Measurements from ENCODE around the gene TRIB2.

TRIB2 gene

GRCh38 chr2:12700989-12701388, 15.7 kb upstream of the TRIB2 start:
- DNase-seq: no peak

GRCh38 chr2:12701786-12702167, 15.0 kb upstream of the TRIB2 start:
- DNase-seq: peak; percentile 21

DNA sequence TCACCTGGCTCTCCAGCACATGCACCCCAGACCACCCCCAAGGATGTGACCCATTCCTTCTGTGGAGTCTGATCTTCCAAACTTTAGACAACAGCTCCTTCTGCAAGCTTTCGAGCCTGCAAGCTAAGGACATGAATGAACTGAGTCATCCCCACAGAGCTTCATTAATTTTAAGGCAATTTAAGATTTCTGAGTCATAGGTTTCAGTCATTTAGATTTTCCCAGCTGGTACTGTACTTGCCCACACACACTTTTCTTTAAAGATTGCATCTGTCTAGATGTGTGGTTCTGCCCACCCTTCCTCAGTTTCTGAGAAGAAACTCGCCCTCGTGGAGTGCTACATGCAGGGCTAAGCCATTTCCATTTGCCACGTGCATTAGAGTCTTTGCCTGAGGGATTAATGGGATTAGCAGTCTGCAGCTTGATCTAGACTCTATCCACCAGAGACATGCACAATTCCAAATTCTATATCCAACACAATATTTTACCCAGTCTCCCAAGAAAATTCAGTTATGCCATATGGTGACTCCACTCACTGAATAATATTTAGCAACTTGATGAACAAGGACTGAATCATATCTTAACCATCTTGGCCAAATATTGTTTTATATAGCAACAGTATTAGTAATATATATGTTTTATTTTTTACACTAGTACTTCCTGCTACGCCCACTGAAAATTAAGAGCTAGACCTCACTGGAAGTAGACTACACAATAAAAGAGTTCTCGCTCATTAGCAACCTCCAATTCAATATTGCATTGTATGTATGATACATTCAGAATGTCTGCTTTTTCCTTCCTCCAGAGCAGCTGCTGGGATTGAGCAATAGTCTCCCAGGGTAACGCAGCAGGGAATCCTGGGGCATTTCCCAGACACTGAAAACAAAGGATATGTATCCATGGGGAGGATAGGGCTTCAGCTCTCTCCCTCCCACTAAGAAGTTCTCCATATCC, 14.3 kb upstream of the TRIB2 start:
- DNase-seq: peak; percentile 48

GRCh38 chr2:12704378-12704777, 12.4 kb upstream of the TRIB2 start:
- DNase-seq: no peak

DNA sequence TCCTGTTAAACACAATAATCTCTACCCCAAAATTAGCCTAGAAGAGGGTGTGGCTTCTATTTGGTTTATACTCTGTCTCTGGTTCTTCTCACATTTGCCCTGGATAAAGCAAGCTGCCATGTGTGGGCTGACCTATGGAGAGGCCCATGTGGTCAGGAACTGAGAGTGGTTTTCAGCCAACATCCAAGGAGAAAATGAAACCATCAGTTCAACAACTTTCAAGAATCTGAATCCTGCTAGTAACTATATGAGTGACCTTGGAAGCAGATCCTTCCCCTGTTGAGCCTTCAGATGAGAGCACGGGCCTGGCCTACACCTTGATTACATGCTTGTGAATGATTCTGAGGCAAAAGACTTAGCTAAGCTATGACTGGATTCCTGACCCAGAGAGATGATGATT, 11.5 kb upstream of the TRIB2 start:
- DNase-seq: no peak

DNA sequence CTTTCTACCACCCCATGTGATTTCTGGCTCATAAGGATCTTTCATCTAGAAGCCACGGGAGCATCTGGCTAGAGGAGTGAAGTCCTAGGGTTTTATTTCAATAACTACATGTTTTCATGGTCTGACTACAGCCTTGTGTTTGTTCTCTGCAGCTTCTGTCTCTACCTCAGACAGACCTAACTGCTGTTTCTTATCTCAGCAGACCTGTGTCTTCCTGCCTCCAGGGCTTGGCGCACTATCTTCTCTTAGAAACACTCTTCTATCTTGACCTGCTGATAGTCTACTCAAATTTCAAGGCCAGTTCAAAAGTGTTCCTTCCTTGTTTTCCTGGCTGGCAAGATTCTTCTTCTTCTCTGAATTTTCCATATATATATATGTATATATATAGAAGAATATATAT, 11.0 kb upstream of the TRIB2 start:
- no peak for DNase-seq

DNA sequence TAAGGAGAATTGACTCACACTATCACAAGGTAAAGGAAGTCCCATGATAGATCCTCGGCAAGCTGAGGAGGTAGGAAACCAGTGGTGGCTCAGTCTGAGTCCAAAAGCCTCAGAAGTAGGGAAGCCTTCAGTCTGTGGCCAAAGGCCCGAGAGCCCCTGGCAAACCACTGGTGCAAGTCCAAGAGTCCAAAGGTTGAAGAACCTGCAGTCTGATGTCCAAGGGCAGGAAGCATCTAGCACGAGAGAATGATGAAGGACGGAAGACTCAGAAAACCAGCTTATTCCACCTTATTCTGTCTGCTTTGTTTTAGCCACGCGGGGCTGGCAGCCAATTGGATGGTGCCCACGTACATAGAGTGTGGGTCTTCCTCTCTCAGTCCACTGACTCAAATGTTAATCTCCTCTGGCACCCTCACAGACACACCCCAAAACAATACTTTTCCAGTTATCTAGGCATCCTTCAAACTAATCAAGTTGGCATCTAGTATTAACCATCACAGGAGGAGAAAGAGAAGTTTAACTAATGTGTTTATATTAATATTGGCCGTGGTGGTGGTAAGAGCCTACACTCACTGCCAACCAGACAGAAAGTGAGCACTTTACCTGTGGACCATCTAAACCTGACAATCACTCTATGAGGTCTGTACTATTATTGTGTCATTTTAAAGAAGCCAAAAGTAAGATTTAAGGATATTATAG, 8.1 kb upstream of the TRIB2 start:
- no peak for DNase-seq

DNA sequence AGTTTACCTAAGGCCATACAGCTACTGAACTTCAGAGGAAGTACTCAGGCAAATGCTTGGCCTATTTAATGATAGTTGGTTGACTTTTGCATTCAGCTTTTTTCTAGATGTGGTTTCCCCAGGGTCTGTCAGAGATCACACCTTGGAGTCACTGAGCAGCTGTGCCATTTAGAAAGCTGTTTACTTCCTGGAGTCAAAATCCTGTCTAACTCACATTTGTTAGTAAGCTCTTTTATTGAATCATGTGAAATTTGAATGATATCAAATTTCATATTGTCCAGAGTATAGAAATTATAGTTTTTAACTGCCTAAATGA, 7.6 kb upstream of the TRIB2 start:
- peak; percentile 31 for DNase-seq

DNA sequence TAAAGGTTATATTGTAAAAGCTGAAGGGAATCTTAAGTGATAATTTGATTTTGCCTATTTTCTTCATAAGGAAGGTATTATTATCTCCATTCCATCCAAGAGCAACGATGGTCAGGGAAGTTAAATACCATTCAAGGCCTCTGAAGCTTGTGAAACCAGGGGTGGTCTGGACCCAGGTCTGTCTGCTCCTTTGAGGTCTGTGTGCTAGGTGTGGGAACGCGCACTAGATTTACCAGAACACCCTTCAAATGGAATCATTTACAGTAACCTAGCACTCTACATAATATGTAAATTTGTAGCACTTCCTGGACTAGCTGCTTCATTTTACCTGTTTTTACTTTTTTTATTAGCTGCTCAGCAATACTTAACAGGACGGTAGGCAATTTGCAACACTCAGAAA, 6.4 kb upstream of the TRIB2 start:
- DNase-seq: no peak

GRCh38 chr2:12711339-12711738, 5.4 kb upstream of the TRIB2 start:
- DNase-seq: no peak

- no peak for DNase-seq
These were observed 3.9 kb upstream of the TRIB2 start for GRCh38 chr2:12712881-12713280.

DNA sequence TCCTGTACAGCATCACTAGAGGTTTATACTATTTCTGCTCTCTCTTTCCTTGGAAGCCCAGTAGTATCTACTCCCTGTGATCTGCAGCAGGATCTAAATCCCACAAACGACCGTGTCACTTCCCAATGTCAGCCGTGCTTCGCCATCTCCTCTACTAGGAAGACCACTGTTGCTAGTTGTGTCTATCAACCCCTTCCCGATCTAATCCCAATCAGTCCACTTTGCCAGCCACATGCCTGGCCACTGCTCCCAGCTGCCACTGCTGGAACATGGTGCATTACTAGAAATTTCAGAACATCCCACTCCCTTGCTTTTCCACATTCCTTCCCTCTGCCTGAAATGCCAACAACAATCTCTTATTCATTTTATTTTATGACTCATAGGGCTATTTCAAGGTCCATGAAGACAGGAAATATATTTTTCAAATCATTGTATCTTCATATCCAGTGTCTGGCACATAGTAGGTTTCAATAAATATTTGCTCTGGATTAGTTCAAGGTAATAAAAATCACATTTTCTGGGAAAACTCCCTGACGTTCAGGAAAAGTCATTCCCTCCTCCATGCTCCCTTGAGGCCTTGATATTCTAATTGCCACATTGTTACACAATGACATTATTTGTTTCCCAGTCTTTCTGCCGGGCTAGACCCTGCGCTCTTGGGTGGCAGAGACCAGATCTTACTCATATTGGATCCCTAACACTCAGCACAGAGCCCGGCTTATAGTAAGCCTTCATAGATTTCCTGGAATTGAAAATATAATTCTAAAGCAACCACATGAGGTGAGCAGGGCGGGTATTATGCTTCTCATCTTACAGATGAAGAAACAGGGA, 2.1 kb upstream of the TRIB2 start:
- no peak for DNase-seq

DNA sequence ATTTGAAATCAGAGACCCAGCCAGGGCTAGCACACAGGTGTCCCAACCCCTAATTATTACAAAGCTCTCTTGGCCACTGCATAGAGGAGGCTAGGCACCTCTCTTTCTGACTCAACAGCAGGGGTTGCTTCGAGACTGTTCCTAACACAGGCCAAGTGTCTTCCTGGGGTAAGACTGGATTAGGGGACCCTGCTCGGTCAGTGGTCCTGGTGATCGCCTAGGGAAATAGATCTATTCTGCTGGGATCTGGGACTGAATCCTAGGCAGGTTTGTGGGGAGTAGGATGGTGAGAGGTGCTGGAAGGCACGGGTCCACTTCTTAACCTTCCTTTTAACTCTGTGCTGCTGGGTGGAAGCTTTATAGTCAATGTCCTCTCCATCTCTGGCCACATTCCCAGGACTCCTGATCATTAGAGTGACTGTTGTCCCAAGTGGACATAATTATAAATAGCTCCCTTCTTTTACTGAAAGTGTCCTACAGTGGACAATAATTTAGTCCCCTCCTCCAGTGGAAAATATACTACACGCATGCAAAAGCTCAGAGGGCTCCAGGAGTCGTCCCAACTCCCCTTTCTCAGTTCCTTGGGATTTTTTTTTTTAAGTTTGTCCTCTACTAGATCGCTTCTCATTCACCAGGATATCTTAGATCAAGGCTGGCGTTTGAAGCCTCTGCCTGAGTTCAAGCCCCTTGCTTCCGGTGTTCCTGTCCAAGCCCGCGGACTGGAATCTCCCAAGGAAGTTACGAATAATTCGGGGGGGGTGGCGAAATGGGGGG, 1.3 kb upstream of the TRIB2 start:
- no peak for DNase-seq

DNA sequence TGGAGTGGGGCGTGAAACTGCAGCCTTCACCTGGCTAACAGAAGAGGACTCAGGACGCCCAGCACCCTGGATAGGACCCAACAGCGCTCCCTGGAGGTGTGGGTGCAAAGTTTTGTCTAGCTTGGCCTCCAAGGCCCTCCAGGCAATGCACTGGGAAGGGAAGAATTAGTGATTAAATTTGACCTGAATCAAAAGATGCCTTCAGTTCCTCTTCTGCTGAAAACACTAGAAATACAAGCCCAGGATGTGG, 779 bp upstream of the TRIB2 start:
- DNase-seq: peak; percentile 82

GRCh38 chr2:12717191-12718014, 667 bp downstream of the TRIB2 start:
- peak; percentile 46 for DNase-seq

DNA sequence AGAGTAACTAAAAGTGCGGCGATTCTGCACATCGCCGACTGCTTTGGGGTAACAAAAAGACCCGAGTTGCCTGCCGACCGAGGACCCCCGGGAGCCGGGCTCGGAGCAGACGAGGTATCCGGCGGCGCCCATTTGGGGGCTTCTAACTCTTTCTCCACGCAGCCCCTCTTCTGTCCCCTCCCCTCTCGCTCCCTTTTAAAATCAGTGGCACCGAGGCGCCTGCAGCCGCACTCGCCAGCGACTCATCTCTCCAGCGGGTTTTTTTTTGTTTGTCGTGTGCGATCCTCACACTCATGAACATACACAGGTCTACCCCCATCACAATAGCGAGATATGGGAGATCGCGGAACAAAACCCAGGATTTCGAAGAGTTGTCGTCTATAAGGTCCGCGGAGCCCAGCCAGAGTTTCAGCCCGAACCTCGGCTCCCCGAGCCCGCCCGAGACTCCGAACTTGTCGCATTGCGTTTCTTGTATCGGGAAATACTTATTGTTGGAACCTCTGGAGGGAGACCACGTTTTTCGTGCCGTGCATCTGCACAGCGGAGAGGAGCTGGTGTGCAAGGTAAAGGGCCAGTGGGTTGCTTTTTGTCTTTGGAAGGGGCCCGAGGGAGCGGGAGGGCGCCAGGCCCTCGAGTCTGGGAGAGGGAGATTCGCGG, 1.4 kb downstream of the TRIB2 start:
- DNase-seq: peak; percentile 35

- no peak for DNase-seq
These were observed 2.1 kb downstream of the TRIB2 start for GRCh38 chr2:12718711-12719399.

- DNase-seq: peak; percentile 45
These were observed 2.9 kb downstream of the TRIB2 start for GRCh38 chr2:12719400-12720277.

GRCh38 chr2:12720278-12720620, 3.5 kb downstream of the TRIB2 start:
- peak; percentile 6 for DNase-seq
